ENCODE measurements around the gene NDUFS2. TPM values are rescaled to one million over a fixed set of nuclear protein-coding genes. Genes with fewer than 3 reads are reported as not detected.

NDUFS2 gene
- total and polyA plus RNA-seq, 9 of the 15 experiments (the other 6 are each of a cell fraction or from before 2014, with no cell fraction given), result 70.0 to 176 (median 141) TPM

DNA sequence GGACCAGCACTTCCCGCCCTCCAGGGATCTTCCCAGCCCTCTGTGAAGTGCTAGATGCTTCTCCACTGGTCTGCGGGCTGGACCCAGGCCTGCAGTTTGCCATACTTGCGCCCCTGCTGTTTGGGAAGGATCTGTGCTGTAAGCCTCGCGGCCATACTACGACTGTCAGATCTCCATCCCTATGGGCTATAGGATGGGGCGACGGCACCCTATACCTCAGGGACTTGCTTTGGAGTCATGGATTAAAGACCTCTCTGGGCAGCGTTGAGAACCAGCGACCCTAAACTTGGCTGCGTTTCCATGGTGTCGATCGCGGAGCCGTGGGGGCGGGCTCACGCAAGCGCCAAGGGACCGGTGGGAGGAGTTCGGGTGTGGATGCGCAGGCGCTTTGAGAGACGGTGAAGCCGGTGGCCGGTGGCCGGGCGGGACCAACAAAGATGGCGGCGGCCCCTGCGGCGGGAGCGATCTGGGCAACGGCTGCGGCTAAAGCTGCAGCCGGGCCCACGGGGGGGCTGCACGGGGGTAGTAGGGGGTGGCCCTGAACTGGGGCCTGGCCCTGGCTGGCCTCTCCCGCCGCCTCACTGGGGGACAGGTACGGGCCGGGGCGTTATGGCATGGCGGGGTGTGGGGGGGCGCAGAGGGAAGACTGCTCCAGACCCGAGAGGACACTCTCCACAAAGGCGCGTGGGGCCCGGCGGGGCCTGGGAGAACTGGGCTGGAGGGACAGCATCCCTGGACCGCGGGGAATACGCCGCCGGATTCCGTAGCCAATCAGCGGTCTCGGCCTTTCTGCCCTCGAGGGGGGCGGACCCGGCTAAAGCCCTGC lies 42.9 kb upstream of the NDUFS2 start, which contains the start of gene USP21 (continued):
- TF ChIP-seq, protein P1, sequence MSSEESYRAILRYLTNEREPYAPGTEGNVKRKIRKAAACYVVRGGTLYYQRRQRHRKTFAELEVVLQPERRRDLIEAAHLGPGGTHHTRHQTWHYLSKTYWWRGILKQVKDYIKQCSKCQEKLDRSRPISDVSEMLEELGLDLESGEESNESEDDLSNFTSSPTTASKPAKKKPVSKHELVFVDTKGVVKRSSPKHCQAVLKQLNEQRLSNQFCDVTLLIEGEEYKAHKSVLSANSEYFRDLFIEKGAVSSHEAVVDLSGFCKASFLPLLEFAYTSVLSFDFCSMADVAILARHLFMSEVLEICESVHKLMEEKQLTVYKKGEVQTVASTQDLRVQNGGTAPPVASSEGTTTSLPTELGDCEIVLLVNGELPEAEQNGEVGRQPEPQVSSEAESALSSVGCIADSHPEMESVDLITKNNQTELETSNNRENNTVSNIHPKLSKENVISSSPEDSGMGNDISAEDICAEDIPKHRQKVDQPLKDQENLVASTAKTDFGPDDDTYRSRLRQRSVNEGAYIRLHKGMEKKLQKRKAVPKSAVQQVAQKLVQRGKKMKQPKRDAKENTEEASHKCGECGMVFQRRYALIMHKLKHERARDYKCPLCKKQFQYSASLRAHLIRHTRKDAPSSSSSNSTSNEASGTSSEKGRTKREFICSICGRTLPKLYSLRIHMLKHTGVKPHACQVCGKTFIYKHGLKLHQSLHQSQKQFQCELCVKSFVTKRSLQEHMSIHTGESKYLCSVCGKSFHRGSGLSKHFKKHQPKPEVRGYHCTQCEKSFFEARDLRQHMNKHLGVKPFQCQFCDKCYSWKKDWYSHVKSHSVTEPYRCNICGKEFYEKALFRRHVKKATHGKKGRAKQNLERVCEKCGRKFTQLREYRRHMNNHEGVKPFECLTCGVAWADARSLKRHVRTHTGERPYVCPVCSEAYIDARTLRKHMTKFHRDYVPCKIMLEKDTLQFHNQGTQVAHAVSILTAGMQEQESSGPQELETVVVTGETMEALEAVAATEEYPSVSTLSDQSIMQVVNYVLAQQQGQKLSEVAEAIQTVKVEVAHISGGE (CRISPR knock-in tag; IDR thresholded peaks at IDR 0.05), result peak in 1 of 3 experiments; percentile 39; a peak in 1 of 6 replicates
- TF ChIP-seq PPARD (CRISPR knock-in tag; IDR thresholded peaks at IDR 0.05) (no peak), ZBTB12 (CRISPR knock-in tag; IDR thresholded peaks at IDR 0.05) (no peak), MEIS2 (IDR thresholded peaks at IDR 0.05; ENCODE audit: partially characterized antibody) (peak; percentile 93), ZNF263 (CRISPR knock-in tag; IDR thresholded peaks at IDR 0.05; ENCODE audit: borderline replicate concordance) (0 out of 2 replicates have a peak, but pooled peaks have one; percentile 2), CREB1 (IDR thresholded peaks at IDR 0.05) (0 out of 2 replicates have a peak, but pooled peaks have one; percentile 39), CREB1 (CRISPR knock-in tag; IDR thresholded peaks at IDR 0.05) (peak; percentile 52; the same call in 1 of the 2 replicates), ZNF212 (CRISPR knock-in tag; IDR thresholded peaks at IDR 0.05) (no peak), RBFOX2 (IDR thresholded peaks at IDR 0.05; ENCODE audit: low read depth, low read length) (peak; percentile 86), MAZ (CRISPR knock-in tag; conservative IDR thresholded peaks at IDR 0.05 in 1 of 2, IDR thresholded peaks at IDR 0.05 in 1 of 2) (peak in 1 of 2 experiments; percentile 63; a peak in 2 of 4 replicates), FOXP1 (CRISPR knock-in tag; IDR thresholded peaks at IDR 0.05) (peak; percentile 27; the same call in 1 of the 2 replicates), SMARCA5 (IDR thresholded peaks at IDR 0.05) (no peak), HDAC1 (IDR thresholded peaks at IDR 0.05) (peak in 1 of 2 experiments; percentile 61; a peak in 2 of 4 replicates), LARP7 (IDR thresholded peaks at IDR 0.05) (0 out of 2 replicates have a peak, but pooled peaks have one; percentile 21), VEZF1 (CRISPR knock-in tag; IDR thresholded peaks at IDR 0.05) (peak; percentile 92)
- TF ChIP-seq, protein P2, sequence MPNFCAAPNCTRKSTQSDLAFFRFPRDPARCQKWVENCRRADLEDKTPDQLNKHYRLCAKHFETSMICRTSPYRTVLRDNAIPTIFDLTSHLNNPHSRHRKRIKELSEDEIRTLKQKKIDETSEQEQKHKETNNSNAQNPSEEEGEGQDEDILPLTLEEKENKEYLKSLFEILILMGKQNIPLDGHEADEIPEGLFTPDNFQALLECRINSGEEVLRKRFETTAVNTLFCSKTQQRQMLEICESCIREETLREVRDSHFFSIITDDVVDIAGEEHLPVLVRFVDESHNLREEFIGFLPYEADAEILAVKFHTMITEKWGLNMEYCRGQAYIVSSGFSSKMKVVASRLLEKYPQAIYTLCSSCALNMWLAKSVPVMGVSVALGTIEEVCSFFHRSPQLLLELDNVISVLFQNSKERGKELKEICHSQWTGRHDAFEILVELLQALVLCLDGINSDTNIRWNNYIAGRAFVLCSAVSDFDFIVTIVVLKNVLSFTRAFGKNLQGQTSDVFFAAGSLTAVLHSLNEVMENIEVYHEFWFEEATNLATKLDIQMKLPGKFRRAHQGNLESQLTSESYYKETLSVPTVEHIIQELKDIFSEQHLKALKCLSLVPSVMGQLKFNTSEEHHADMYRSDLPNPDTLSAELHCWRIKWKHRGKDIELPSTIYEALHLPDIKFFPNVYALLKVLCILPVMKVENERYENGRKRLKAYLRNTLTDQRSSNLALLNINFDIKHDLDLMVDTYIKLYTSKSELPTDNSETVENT (CRISPR knock-in tag; IDR thresholded peaks at IDR 0.05), result 0 out of 2 replicates have a peak, but pooled peaks have one; percentile 17
